ENCODE data around the gene NRG3. TPM values are rescaled to one million over a fixed set of nuclear protein-coding genes. Genes with fewer than 3 reads are reported as not detected.

The NRG3 gene
- total and polyA plus RNA-seq, 12 donors: 0.03 to 0.73 (median 0.13) TPM; not detected in 5

DNA sequence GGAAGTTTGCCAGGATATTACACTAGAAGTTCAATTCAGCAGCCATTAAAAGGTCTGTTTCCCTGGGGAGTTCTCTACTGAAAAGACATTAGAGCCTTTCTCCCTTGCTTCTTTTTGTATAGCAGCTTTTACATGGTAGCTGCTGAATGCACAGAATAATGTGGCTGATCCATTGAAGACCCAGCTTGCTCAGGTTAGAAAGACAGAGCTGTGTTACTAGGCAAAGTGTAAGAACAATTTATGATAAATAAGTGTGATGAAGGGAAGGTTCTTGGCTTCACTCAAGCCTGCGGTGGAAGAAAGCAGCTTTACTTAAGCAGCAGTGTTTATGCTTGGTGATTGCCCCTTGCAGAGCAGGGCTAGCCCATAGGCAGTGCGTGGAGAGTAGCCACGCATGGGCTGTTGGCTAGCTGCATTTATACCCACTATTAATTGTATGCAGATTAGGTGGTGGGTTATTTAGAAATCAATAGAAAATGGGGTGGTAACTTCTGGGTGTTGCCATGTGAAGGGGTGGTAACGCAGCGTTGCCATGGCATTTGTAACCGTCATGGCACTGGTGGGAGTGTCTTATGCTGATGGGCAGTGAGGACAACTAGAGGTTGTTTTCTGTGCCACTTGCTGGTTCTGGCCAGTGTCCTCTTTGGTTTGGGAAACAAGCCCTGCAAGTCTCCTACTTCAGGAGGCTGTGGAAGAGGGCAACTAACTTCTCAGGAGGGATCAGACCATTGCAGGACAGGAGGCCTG is 942.9 kb downstream of the NRG3 start:
- H3K4me3 ChIP-seq: no peak overlapping the region
- TF ChIP-seq, protein P1, sequence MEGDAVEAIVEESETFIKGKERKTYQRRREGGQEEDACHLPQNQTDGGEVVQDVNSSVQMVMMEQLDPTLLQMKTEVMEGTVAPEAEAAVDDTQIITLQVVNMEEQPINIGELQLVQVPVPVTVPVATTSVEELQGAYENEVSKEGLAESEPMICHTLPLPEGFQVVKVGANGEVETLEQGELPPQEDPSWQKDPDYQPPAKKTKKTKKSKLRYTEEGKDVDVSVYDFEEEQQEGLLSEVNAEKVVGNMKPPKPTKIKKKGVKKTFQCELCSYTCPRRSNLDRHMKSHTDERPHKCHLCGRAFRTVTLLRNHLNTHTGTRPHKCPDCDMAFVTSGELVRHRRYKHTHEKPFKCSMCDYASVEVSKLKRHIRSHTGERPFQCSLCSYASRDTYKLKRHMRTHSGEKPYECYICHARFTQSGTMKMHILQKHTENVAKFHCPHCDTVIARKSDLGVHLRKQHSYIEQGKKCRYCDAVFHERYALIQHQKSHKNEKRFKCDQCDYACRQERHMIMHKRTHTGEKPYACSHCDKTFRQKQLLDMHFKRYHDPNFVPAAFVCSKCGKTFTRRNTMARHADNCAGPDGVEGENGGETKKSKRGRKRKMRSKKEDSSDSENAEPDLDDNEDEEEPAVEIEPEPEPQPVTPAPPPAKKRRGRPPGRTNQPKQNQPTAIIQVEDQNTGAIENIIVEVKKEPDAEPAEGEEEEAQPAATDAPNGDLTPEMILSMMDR (IDR thresholded peaks at IDR 0.05): no peak
- H3K27me3 ChIP-seq: no peaks in the 10 kb centered on the region
- no peaks in the 10 kb centered on the region for H3K9me3 ChIP-seq
- H3K36me3 ChIP-seq: no peaks in the 10 kb centered on the region
- 89% methylated on average over 6 of the region's 6 CpGs for WGBS, 2 donors
- intact Hi-C loops (cut with DNase I): no loop called here
- no peak overlapping the region for H3K27ac ChIP-seq
- ATAC-seq: no peak
- no peak for DNase-seq
- no peaks in the 10 kb centered on the region for H3K4me1 ChIP-seq

DNA sequence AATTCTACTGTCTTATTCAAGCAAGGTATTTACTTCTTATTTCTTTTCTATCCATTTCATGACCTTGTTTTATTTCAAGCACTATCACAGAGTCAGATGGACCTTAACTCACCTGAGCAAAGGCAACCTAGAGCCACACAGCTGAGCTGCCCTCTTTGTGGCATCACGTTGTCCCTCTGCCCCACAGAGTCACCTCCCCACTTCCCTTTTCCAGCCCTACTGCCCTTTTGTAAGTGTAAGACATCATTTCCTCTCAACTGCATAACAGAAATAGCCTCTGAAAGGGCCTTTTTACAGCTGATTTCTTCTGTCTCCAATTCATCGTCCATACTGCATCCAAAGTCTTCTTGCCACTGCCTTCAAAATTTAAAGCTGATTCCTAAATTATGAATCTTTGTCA is 946.0 kb downstream of the NRG3 start:
- H3K9me3 ChIP-seq: no peaks in the 10 kb centered on the region
- WGBS, 2 donors: 54 to 70% methylated on average over 2 of the region's 2 CpGs

GRCh38 chr10:82826132-82826531 is 951.1 kb downstream of the NRG3 start:
- no peak overlapping the region for H3K4me3 ChIP-seq
- H3K9me3 ChIP-seq: no peaks in the 10 kb centered on the region
- TF ChIP-seq, protein P1 (IDR thresholded peaks at IDR 0.05): no peak
- intact Hi-C loops (cut with DNase I): no loop called here
- ATAC-seq (no peak), DNase-seq (no peak)
- no peaks in the 10 kb centered on the region for H3K36me3 ChIP-seq
- no peaks in the 10 kb centered on the region for H3K4me1 ChIP-seq
- no peaks in the 10 kb centered on the region for H3K27me3 ChIP-seq
- no peak overlapping the region for H3K27ac ChIP-seq
- WGBS, 2 donors: 97 to 98% methylated on average over 1 of the region's 1 CpG

More for the DNA sequence above, 946.0 kb downstream of the NRG3 start:
- no peak for DNase-seq
- TF ChIP-seq, protein P1 (IDR thresholded peaks at IDR 0.05): no peak
- Histone ChIP-seq H3K4me1 (no peaks in the 10 kb centered on the region), H3K27me3 (no peaks in the 10 kb centered on the region), H3K27ac (no peak overlapping the region), H3K36me3 (no peaks in the 10 kb centered on the region), H3K4me3 (no peak overlapping the region)
- intact Hi-C loops (cut with DNase I): no loop called here
- ATAC-seq: no peak

DNA sequence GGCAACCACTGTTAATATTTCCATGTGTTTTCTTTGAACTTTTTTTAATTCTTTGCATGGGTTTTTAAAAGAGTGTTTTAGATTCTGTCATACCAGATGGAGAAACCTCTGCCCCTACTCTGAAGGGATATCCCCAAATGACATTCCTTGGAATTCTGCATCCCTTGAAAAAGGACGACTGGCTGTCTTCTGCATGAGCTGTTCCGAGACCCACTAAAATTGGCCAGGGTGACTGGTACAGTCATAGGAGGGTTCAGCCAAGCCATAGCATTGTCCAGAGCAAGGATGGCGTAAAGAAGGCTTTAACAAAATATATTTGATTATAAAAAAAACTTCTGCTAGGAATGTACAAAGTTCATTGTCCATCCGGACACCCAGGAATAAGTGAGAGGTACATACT is 952.9 kb downstream of the NRG3 start:
- TF ChIP-seq, protein P1 (IDR thresholded peaks at IDR 0.05): no peak
- no peaks in the 10 kb centered on the region for H3K27me3 ChIP-seq
- ATAC-seq (no peak), DNase-seq (no peak)
- H3K9me3 ChIP-seq: no peaks in the 10 kb centered on the region
- intact Hi-C loops (cut with DNase I): no loop called here
- H3K4me1 ChIP-seq: no peaks in the 10 kb centered on the region
- no peak overlapping the region for H3K4me3 ChIP-seq
- 78 to 86% methylated on average over 4 of the region's 4 CpGs for WGBS, 2 donors
- H3K36me3 ChIP-seq: no peaks in the 10 kb centered on the region
- H3K27ac ChIP-seq: no peak overlapping the region

All from heart right ventricle (tissue), 16 donors.